SK-N-SH (cell line): Measurements from ENCODE around the gene SYT17. TPM values are rescaled to one million over a fixed set of nuclear protein-coding genes. Genes with fewer than 3 reads are reported as not detected.

Source experiments
- CTCF ChIA-PET: fragments of 300-600, 350-600 bp; formaldehyde crosslinking; extraction: SDS; loops from one replicate; lab custom pipeline; 2021; lab: Yijun Ruan, JAX
- POLR2A ChIA-PET: fragments of 350-600 bp; sonication (Branson Sonifier 250); formaldehyde crosslinking; extraction: SDS; loops from one replicate; lab custom pipeline; 2020; ENCODE audit warnings: antibody characterized with exemption, inconsistent platforms; lab: Yijun Ruan, JAX
- DNase-seq: peaks from one replicate; pipeline ENCODE4 v3.0.0; 2012
- H2AFZ ChIP-seq: fragments of 200-600 bp; sonication (generic); 2 replicates; pipeline ENCODE4 v1.8.1; 2016; ENCODE audit warnings: antibody characterized with exemption, mild to moderate bottlenecking, low read depth
- H3F3A ChIP-seq: fragments of 200-600 bp; sonication (generic); replicated peaks from 2 replicates; pipeline ENCODE3; 2016; ENCODE audit warnings: antibody characterized with exemption, mild to moderate bottlenecking; ENCODE audit not compliant: insufficient read depth
- H3K27ac ChIP-seq, 2 experiments: fragments of 200-500 bp in 1 of 2; fragments of 200-600 bp in 1 of 2; sonication (Bioruptor generic) in 1 of 2; sonication (generic), shearing (Covaris generic) in 1 of 2; 2 replicates each; pipeline versions ENCODE4 v1.5.1 to v1.6.1; 2014 to 2016; ENCODE audit warnings: low read depth in 2 of 2, inconsistent platforms in 1 of 2, low read length in 1 of 2, mild to moderate bottlenecking in 1 of 2, mixed read lengths in 1 of 2
- H3K27me3 ChIP-seq: fragments of 200-600 bp; sonication (generic), shearing (Covaris generic); 2 replicates; pipeline ENCODE4 v1.6.1; 2016; ENCODE audit warnings: mixed run types; ENCODE audit not compliant: insufficient read depth
- H3K36me3 ChIP-seq, 2 experiments: fragments of 200-500 bp in 1 of 2; fragments of 200-600 bp in 1 of 2; sonication (Bioruptor generic) in 1 of 2; sonication (generic) in 1 of 2; replicated peaks in 1 of 2; 2 replicates each; pipeline versions ENCODE3 to v1.5.1; 2014 to 2016; ENCODE audit warnings: low read length in 1 of 2, mild to moderate bottlenecking in 1 of 2; ENCODE audit not compliant: insufficient read depth in 2 of 2, control insufficient read depth in 1 of 2
- H3K4me1 ChIP-seq, 2 experiments: fragments of 200-500 bp in 1 of 2; fragments of 200-600 bp in 1 of 2; sonication (Bioruptor generic) in 1 of 2; sonication (generic), shearing (Covaris generic) in 1 of 2; 2 replicates each; pipeline versions ENCODE4 v1.5.1 to v1.6.1; 2014 to 2016; ENCODE audit warnings: low read depth in 1 of 2, low read length in 1 of 2, mixed run types in 1 of 2; ENCODE audit not compliant: insufficient read depth in 2 of 2, control insufficient read depth in 1 of 2
- H3K4me2 ChIP-seq: fragments of 200-600 bp; sonication (generic), shearing (Covaris generic); 2 replicates; pipeline ENCODE4 v1.6.1; 2017; ENCODE audit warnings: mixed run types
- H3K4me3 ChIP-seq, 2 experiments: fragments of 200-500 bp in 1 of 2; fragments of 200-600 bp in 1 of 2; sonication (Bioruptor generic) in 1 of 2; sonication (generic), shearing (Covaris generic) in 1 of 2; 2 replicates each; pipeline versions ENCODE4 v1.5.1 to v1.8.1; 2014 to 2016; ENCODE audit warnings: low read depth in 2 of 2, inconsistent platforms in 1 of 2, low read length in 1 of 2, mild to moderate bottlenecking in 1 of 2, mixed read lengths in 1 of 2, moderate library complexity in 1 of 2
- H3K79me2 ChIP-seq: fragments of 200-600 bp; sonication (generic); 2 replicates; pipeline ENCODE4 v1.8.1; 2017; ENCODE audit warnings: mild to moderate bottlenecking; ENCODE audit not compliant: insufficient read depth
- H3K9ac ChIP-seq: fragments of 200-600 bp; sonication (generic); 2 replicates; pipeline ENCODE4 v1.6.1; 2017; ENCODE audit warnings: mixed run types
- H3K9me2 ChIP-seq: fragments of 200-600 bp; sonication (generic); 2 replicates; pipeline ENCODE4 v1.6.1; 2017; ENCODE audit warnings: mixed run types
- H3K9me3 ChIP-seq: fragments of 200-600 bp; sonication (generic); 2 replicates; pipeline ENCODE4 v1.6.1; 2017; ENCODE audit warnings: mixed run types, mild to moderate bottlenecking, moderate library complexity
- H4K20me1 ChIP-seq: fragments of 200-600 bp; sonication (generic); 2 replicates; pipeline ENCODE4 v1.6.1; 2017; ENCODE audit warnings: mild to moderate bottlenecking, mixed run types; ENCODE audit not compliant: insufficient read depth
- CHD2 ChIP-seq: fragments of 150-350 bp; IDR thresholded peaks from 2 replicates; pipeline ENCODE4 v1.6.1; 2018; ENCODE audit warnings: low read length; ENCODE audit not compliant: partially characterized antibody
- ELF1 ChIP-seq: IDR thresholded peaks from 2 replicates; pipeline ENCODE4 v1.4.0; 2012
- EZH2phosphoT487 ChIP-seq: fragments of 200-600 bp; sonication (generic); IDR thresholded peaks from 2 replicates; pipeline ENCODE4 v1.6.1; 2017; ENCODE audit warnings: low read depth, mixed run types, mild to moderate bottlenecking, antibody characterized with exemption, moderate library complexity, borderline replicate concordance
- FOSL2 ChIP-seq: IDR thresholded peaks from 2 replicates; pipeline ENCODE4 v1.4.0; 2012; ENCODE audit warnings: low read depth, mild to moderate bottlenecking, moderate library complexity, borderline replicate concordance
- FOXM1 ChIP-seq: IDR thresholded peaks from 2 replicates; pipeline ENCODE4 v1.4.0; 2012; ENCODE audit warnings: low read depth, mild to moderate bottlenecking
- GABPA ChIP-seq: IDR thresholded peaks from 2 replicates; pipeline ENCODE4 v1.4.0; 2012; ENCODE audit warnings: low read depth, mild to moderate bottlenecking
- MEF2A ChIP-seq: IDR thresholded peaks from 2 replicates; pipeline ENCODE4 v1.4.0; 2012; ENCODE audit warnings: low read depth, borderline replicate concordance
- NFIC ChIP-seq: IDR thresholded peaks from 2 replicates; pipeline ENCODE4 v1.4.0; 2012; ENCODE audit warnings: borderline replicate concordance
- POLR2AphosphoS5 ChIP-seq: IDR thresholded peaks from 2 replicates; pipeline ENCODE4 v1.6.1; 2012; ENCODE audit warnings: low read depth, low read length
- RAD21 ChIP-seq: IDR thresholded peaks from 2 replicates; pipeline ENCODE4 v1.6.1; 2012; ENCODE audit warnings: mild to moderate bottlenecking, low read length
- RFX5 ChIP-seq: IDR thresholded peaks from 2 replicates; pipeline ENCODE4 v1.6.1; 2012; ENCODE audit warnings: mild to moderate bottlenecking, improper control_type of control experiment, low read length
- RXRA ChIP-seq: IDR thresholded peaks from 2 replicates; pipeline ENCODE4 v1.4.0; 2012; ENCODE audit warnings: low read depth, mild to moderate bottlenecking, borderline replicate concordance
- TAF1 ChIP-seq: IDR thresholded peaks from 2 replicates; pipeline ENCODE4 v1.6.1; 2012; ENCODE audit warnings: low read depth, mild to moderate bottlenecking, low read length, moderate library complexity, borderline replicate concordance
- YY1 ChIP-seq: IDR thresholded peaks from 2 replicates; pipeline ENCODE4 v1.4.0; 2012; ENCODE audit warnings: low read depth, mild to moderate bottlenecking
- WGBS: methylation state at CpG from one replicate; pipeline ENCODE4 v1.1.6; 2017; ENCODE audit warnings: low lambda C conversion rate; 5-methylcytosine and 5-hydroxymethylcytosine counted together
- polyA plus RNA-seq, 3 experiments: library from polyadenylated mRNA; depleted of rRNA; stranded (reverse); fragments of >200 nt; gene quantifications; 2 replicates each; pipeline ENCODE4 v1.2.3, GENCODE V29; 2012
- TF ChIP-seq, protein P1 (sequence below): IDR thresholded peaks from 2 replicates; pipeline ENCODE4 v1.4.0; 2012; ENCODE audit warnings: low read depth, borderline replicate concordance
- TF ChIP-seq, protein P2 (sequence below): IDR thresholded peaks from 2 replicates; pipeline ENCODE4; 2012

Gene SYT17
- polyA plus RNA-seq, 1 of the 3 experiments (the other 2 are of a cell fraction): 0.21 TPM

DNA sequence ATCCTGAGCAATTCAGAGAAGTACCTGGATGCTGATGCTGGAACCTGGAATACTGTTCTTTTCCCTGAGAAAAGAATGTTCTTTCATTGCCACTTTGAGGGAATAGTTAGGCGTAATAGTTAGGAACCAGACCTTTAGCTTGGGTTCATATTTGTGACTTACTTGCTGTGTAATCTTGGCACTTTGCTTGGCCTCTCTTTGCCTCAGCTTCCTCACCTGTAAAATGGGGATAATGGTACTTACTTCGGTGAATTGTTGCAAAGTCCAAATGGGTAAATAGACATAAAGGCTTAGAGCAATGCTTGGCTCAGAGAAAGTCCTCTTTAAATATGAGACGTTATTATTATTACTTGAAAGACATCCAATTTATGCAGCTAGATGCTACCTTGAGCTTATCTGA lies 62.5 kb downstream of the SYT17 start (continued):
- TF ChIP-seq, protein P1, sequence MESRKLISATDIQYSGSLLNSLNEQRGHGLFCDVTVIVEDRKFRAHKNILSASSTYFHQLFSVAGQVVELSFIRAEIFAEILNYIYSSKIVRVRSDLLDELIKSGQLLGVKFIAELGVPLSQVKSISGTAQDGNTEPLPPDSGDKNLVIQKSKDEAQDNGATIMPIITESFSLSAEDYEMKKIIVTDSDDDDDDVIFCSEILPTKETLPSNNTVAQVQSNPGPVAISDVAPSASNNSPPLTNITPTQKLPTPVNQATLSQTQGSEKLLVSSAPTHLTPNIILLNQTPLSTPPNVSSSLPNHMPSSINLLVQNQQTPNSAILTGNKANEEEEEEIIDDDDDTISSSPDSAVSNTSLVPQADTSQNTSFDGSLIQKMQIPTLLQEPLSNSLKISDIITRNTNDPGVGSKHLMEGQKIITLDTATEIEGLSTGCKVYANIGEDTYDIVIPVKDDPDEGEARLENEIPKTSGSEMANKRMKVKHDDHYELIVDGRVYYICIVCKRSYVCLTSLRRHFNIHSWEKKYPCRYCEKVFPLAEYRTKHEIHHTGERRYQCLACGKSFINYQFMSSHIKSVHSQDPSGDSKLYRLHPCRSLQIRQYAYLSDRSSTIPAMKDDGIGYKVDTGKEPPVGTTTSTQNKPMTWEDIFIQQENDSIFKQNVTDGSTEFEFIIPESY: no peak

DNA sequence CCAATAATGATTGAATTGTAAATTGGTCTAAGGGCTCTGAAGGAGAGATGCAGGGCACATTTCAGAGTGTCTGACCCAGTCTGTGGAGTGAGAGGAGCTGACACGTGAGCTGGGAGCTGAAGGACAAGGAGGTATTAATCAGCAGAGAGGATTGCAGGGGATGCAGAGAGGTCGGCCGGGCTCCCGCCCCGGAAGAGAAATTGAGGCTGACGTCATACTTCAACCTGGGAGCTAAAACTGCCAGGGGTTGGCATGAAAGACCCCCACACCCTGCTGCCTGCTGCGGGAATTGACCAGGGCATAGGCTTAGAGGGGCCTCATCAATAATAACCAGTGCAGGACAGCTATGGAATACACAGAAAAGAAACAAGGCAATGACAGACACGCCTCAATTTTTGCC lies 63.8 kb downstream of the SYT17 start:
- TF ChIP-seq FOSL2 (no peak), RFX5 (no peak), FOXM1 (no peak), POLR2AphosphoS5 (no peak), TAF1 (no peak), RAD21 (no peak), YY1 (no peak), MEF2A (no peak), EZH2phosphoT487 (no peak), RXRA (no peak), ELF1 (no peak), GABPA (no peak), NFIC (no peak), CHD2 (no peak)
- TF ChIP-seq, protein P2, sequence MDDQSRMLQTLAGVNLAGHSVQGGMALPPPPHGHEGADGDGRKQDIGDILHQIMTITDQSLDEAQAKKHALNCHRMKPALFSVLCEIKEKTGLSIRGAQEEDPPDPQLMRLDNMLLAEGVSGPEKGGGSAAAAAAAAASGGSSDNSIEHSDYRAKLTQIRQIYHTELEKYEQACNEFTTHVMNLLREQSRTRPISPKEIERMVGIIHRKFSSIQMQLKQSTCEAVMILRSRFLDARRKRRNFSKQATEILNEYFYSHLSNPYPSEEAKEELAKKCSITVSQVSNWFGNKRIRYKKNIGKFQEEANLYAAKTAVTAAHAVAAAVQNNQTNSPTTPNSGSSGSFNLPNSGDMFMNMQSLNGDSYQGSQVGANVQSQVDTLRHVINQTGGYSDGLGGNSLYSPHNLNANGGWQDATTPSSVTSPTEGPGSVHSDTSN: no peak
- no peaks in the 10 kb centered on the region for H3K9me2 ChIP-seq
- H4K20me1 ChIP-seq: no peaks in the 10 kb centered on the region
- WGBS: 68% methylated on average over 8 of the region's 8 CpGs
- peak overlapping the region in 1 of 2 experiments; percentile 60; a peak in 1 of 4 replicates for H3K27ac ChIP-seq
- no peaks in the 10 kb centered on the region for H3K79me2 ChIP-seq
- no peaks in the 10 kb centered on the region for H3K9me3 ChIP-seq
- H3K4me2 ChIP-seq: no peak overlapping the region
- no peaks in the 10 kb centered on the region for H3F3A ChIP-seq
- peaks cover 0 to 12% of the 10 kb centered on the region in 2 experiments; a peak in 1 of 4 replicates for H3K4me1 ChIP-seq
- DNase-seq: no peak
- ChIA-PET POLR2A (no interaction called here), CTCF (interaction anchor here (0.7 to 3.1 kb wide), 3 partner anchors 9 to 271 kb away, joined by 3 to 20 read pairs (median 3); no protein-coding TSS in a partner anchor)
- no peak overlapping the region for H2AFZ ChIP-seq
- H3K27me3 ChIP-seq: no peaks in the 10 kb centered on the region
- H3K36me3 ChIP-seq: no peaks in the 10 kb centered on the region
- H3K4me3 ChIP-seq: no peak overlapping the region
- H3K9ac ChIP-seq: no peak overlapping the region
